ENCODE measurements around the gene RHCE.
"Not testable (repeated sequence)": the region's sequence is repeated elsewhere in the genome, so short reads cannot be mapped to it uniquely, and the experiment has no call there.

The RHCE gene

DNA sequence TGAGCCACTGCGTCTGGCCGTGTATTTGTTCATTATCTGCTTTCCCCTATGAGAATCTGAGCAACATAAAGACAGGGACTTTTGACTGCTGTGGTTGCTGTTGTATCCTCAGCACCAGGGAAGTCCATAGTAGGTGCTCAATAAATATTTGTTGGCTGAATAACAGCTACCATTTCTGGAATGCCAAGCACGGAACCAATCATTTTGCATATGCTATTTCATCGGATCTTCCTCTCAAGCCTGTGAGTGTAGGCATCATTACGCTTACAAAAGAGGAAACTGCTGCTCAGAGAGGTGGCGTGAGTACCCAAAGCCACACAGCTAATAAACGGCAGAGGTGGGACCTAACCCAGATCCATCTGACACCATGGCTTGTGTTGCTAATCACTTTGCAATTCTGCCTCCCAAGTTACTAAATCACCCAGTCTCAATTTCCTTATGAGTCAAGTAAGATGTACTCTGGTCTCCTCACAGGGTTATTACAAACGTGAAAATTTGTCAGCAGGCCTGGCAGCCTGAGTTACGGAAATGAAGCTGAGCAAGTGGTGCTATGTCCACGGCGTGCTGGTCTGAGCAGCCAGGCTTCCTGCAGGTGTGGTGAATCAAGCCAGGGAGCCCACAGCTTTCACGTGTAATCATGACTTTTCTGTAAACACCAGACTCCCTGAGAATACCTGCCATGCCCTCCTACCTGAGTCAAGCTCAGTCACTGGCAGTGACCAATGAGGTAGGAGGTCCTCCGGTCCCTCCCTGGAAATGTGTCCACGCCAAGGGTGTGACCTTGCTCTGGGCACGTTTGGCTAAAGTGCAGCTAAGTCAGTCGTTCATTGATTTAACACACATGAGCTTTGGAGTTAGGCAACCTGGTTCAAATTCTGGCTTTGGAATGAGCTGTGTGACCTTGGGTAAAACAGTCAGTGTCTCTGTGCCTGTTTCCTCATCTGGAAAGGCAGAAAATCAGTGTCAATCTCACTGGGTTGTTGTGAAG is 4.8 kb upstream of the RHCE start:
- TF ChIP-seq, protein P1, sequence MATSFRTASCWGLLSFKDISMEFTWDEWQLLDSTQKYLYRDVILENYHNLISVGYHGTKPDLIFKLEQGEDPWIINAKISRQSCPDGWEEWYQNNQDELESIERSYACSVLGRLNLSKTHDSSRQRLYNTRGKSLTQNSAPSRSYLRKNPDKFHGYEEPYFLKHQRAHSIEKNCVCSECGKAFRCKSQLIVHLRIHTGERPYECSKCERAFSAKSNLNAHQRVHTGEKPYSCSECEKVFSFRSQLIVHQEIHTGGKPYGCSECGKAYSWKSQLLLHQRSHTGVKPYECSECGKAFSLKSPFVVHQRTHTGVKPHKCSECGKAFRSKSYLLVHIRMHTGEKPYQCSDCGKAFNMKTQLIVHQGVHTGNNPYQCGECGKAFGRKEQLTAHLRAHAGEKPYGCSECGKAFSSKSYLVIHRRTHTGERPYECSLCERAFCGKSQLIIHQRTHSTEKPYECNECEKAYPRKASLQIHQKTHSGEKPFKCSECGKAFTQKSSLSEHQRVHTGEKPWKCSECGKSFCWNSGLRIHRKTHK (tag by site-specific recombination; IDR thresholded peaks at IDR 0.05) = no peak
- no peak for TF ChIP-seq ZNF843 (tag by site-specific recombination; IDR thresholded peaks at IDR 0.05)
- peak; percentile 50; the same call in 1 of the 2 replicates for TF ChIP-seq ZNF768 (tag by site-specific recombination; IDR thresholded peaks at IDR 0.05)
- TF ChIP-seq KLF1 (tag by site-specific recombination; IDR thresholded peaks at IDR 0.05) = no peak
- no peak for TF ChIP-seq HOXA7 (CRISPR knock-in tag; IDR thresholded peaks at IDR 0.05; ENCODE audit: borderline replicate concordance)
- TF ChIP-seq ZNF664 (tag by site-specific recombination; IDR thresholded peaks at IDR 0.05) = peak; percentile 80
- TF ChIP-seq MZF1 (tag by site-specific recombination; IDR thresholded peaks at IDR 0.05; ENCODE audit: borderline replicate concordance) = no peak
- POLR2A ChIA-PET = interaction anchor here (0.6 to 1.0 kb wide), 2 partner anchors 178 to 190 kb away, joined by 3 read pairs; partner anchors contain the start of gene RSRP1
- CTCF ChIA-PET = interaction anchor here (0.8 kb wide), 1 partner anchor 62 kb away, joined by 3 read pairs; no protein-coding TSS in a partner anchor
- no peak overlapping the region for H3K4me3 ChIP-seq (ENCODE audit: low read depth, low read length)
- no peaks in the 10 kb centered on the region for H3K9me3 ChIP-seq (ENCODE audit: control insufficient read depth, insufficient read depth, low read depth, low read length)
- no peak overlapping the region for H3K27ac ChIP-seq (ENCODE audit: extremely low read depth, low read depth, low read length)
- H3K4me1 ChIP-seq (ENCODE audit: control insufficient read depth, insufficient read depth, low read length) = no peaks in the 10 kb centered on the region
- H3K36me3 ChIP-seq (ENCODE audit: control insufficient read depth in 2 of 2, insufficient read depth in 1 of 2, low read length in 2 of 2) = no peaks in the 10 kb centered on the region

DNA sequence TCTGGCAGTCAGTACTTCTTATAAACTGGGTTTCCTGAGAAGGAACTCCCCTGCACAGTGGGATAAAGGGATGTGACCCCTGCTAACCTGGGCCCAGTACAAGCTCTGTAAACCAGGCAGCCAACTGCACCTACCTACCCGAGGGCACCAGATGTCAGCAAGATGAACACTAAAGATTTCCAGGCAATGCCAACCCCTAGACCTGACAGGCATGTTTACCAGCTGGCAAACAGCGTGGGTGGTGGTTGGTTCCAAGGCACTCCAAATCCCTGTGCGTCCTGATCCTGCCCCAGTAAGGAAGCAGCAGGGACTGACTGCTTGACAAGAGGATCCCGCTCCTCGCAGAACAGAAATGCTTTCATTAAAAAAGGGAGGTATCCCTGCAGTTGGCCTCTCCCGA is 2.6 kb upstream of the RHCE start:
- POLR2A ChIA-PET; H3K27ac ChIP-seq (ENCODE audit: extremely low read depth, low read depth, low read length); H3K4me1 ChIP-seq (ENCODE audit: control insufficient read depth, insufficient read depth, low read length); H3K9me3 ChIP-seq (ENCODE audit: control insufficient read depth, insufficient read depth, low read depth, low read length); H3K36me3 ChIP-seq (ENCODE audit: control insufficient read depth in 2 of 2, insufficient read depth in 1 of 2, low read length in 2 of 2); H3K4me3 ChIP-seq (ENCODE audit: low read depth, low read length); CTCF ChIA-PET: not testable (repeated sequence)

DNA sequence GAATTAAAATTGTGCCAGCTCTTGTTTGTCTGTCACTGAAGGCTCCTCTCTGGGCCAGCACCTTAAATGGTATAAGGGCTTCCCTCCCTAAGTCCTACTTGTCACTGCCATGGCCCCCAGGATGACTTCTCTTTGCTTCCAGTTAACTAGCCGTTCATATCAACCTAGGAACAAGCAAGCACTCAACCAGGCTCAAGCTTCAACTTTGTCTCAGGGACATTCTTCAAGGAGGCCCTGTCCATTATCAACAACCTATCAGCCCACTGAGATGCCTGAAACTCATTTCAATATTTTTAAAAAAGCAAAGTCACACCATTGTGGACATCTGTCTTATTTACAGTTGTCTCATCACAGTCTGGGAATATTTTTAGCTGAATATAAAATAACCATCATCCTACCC is 1.3 kb downstream of the RHCE start:
- H3K27ac ChIP-seq (ENCODE audit: extremely low read depth, low read depth, low read length); CTCF ChIA-PET; POLR2A ChIA-PET; H3K36me3 ChIP-seq (ENCODE audit: control insufficient read depth in 2 of 2, insufficient read depth in 1 of 2, low read length in 2 of 2); H3K9me3 ChIP-seq (ENCODE audit: control insufficient read depth, insufficient read depth, low read depth, low read length); H3K4me3 ChIP-seq (ENCODE audit: low read depth, low read length); H3K4me1 ChIP-seq (ENCODE audit: control insufficient read depth, insufficient read depth, low read length): not testable (repeated sequence)

DNA sequence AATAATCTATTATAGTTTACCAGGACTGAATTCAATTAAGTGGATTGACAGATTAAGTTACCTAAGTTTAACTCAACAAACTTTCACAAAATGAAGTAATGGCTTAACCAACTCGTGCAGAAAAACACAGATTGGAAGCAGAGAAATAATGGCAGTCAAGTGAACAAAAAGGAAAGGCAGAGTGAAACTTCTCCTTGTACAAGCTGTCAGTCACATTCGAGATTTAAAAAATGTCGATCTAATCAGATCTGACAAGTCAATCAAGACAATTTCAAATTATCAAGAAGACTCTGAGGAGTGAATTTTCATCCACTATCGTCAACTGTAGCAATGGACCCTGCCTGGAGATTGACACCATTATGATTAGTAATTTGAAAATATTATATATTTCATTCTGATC is 3.3 kb downstream of the RHCE start:
- CTCF ChIA-PET; H3K36me3 ChIP-seq (ENCODE audit: control insufficient read depth in 2 of 2, insufficient read depth in 1 of 2, low read length in 2 of 2); H3K27ac ChIP-seq (ENCODE audit: extremely low read depth, low read depth, low read length); H3K4me1 ChIP-seq (ENCODE audit: control insufficient read depth, insufficient read depth, low read length); H3K9me3 ChIP-seq (ENCODE audit: control insufficient read depth, insufficient read depth, low read depth, low read length); POLR2A ChIA-PET; H3K4me3 ChIP-seq (ENCODE audit: low read depth, low read length): not testable (repeated sequence)

DNA sequence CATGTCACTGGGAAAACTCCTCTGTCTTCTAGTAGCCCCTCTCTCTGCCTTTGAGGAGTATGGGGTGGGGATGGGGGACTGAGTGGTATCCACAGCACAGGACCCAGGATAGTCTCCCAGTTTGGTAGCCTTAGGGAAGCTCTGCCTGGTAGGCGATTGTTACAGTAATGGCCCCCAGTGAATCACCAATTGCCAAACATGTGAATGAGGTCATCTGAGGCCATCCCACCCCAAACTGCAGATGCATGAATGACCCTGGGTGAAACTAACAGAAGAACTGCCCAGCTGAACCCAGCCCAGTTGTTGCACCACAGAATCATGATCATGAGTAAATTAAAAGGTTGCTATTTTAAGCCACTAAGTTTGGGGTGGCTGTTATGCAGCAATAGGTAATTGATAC is 6.0 kb downstream of the RHCE start:
- H3K9me3 ChIP-seq (ENCODE audit: control insufficient read depth, insufficient read depth, low read depth, low read length); H3K4me3 ChIP-seq (ENCODE audit: low read depth, low read length); CTCF ChIA-PET; H3K4me1 ChIP-seq (ENCODE audit: control insufficient read depth, insufficient read depth, low read length); H3K27ac ChIP-seq (ENCODE audit: extremely low read depth, low read depth, low read length); H3K36me3 ChIP-seq (ENCODE audit: control insufficient read depth in 2 of 2, insufficient read depth in 1 of 2, low read length in 2 of 2); POLR2A ChIA-PET: not testable (repeated sequence)

DNA sequence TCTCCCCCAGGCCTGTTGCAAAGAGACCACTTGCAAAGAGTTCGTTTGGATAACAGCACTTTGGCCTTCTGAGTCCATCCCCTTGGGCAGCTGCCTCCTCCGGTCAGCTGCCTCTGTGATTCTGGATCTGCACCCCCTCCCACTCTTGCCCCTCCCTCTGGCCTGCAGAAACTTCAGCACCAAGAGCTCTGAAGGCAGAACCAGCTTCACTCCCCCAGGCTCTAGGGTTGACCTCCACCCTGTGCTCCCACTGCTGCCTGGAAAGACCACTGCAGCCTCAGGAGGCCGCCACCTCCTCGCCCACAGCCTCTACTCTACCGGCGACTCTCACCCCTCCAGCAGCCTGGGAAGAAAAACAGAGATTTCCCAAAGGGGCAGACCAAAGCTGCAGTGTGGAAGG is 6.5 kb downstream of the RHCE start:
- H3K36me3 ChIP-seq (ENCODE audit: control insufficient read depth in 2 of 2, insufficient read depth in 1 of 2, low read length in 2 of 2); H3K9me3 ChIP-seq (ENCODE audit: control insufficient read depth, insufficient read depth, low read depth, low read length); H3K4me3 ChIP-seq (ENCODE audit: low read depth, low read length); H3K4me1 ChIP-seq (ENCODE audit: control insufficient read depth, insufficient read depth, low read length); CTCF ChIA-PET; POLR2A ChIA-PET; H3K27ac ChIP-seq (ENCODE audit: extremely low read depth, low read depth, low read length): not testable (repeated sequence)

DNA sequence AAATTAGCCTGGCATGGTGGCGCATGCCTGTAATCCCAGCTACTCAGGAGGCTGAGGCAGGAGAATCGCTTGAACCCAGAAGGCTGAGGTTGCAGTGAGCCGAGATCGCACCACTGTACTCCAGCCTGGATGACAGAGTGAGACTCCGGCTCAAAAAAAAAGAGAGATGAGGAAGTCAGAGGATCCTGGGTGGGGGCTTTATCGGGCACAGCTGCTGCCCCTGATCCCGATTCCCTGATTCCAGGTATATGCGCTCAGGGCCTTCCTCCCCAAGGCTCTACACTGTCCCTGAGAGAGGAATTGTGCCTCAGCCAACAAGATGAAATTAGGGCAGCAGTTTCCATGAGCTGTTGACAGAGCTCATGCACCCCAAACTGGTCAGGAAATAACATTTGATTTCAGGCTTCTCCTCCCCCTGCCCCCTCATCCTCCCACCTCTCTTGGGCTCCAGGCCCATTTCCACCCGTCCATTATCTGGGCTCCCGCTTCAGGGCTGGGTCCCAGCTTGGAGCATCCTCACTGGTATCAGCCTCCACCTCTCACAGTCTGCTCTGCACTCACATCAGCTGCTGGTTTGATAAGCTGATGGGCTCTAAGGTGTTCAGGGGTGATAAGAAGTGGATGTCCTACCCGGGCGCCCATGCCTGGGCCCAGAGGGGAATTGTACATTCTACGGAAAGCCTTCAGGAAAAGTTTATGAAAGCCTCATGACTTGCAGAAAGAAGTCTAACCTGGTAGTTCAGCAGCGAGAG is 7.6 kb downstream of the RHCE start:
- H3K27ac ChIP-seq (ENCODE audit: extremely low read depth, low read depth, low read length); H3K4me1 ChIP-seq (ENCODE audit: control insufficient read depth, insufficient read depth, low read length); H3K4me3 ChIP-seq (ENCODE audit: low read depth, low read length); H3K9me3 ChIP-seq (ENCODE audit: control insufficient read depth, insufficient read depth, low read depth, low read length); H3K36me3 ChIP-seq (ENCODE audit: control insufficient read depth in 2 of 2, insufficient read depth in 1 of 2, low read length in 2 of 2); CTCF ChIA-PET; POLR2A ChIA-PET: not testable (repeated sequence)

DNA sequence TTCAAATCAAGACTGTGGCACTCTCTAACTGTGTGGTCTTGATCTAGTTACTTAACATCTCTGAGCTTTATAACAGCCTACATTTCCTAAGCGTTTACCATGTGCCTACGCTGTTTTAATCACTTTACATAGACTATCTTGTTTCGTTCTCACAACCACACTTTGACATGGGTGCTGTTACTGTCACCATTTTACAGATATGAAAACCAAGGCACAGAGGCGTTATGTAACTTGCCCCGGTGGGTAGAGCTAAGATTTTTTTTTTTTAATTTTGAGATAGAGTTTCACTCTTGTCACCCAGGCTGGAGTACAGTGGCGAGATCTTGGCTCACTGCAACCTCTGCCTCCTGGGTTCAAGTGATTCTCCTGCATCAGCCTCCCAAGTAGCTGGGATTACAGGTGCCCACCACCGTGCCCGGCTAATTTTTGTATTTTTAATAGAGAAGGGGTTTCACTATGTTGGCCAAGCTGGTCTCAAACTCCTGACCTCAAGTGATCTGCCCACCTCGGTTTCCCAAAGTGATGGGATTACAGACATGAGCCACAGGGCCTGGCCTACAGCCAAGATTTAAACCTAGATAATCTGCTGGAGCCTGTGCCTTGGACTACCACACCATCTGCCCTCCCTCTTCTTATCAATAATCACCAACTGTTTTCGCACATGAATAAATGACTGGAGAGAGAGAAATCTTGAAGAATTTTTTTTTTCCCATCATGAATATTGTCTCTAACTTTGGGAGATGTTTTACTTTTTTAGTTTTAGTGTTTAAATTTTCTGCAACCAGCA is 10.8 kb downstream of the RHCE start:
- POLR2A ChIA-PET; H3K36me3 ChIP-seq (ENCODE audit: control insufficient read depth in 2 of 2, insufficient read depth in 1 of 2, low read length in 2 of 2); H3K27ac ChIP-seq (ENCODE audit: extremely low read depth, low read depth, low read length); H3K9me3 ChIP-seq (ENCODE audit: control insufficient read depth, insufficient read depth, low read depth, low read length); H3K4me1 ChIP-seq (ENCODE audit: control insufficient read depth, insufficient read depth, low read length); CTCF ChIA-PET; H3K4me3 ChIP-seq (ENCODE audit: low read depth, low read length): not testable (repeated sequence)

All from HEK293 (cell line).